ENCODE measurements around the gene PSMC3. TPM values are rescaled to one million over a fixed set of nuclear protein-coding genes. Genes with fewer than 3 reads are reported as not detected.

The PSMC3 gene
- total and polyA plus RNA-seq, 2 of the 13 experiments (the other 11 are each of a cell fraction or from before 2014, with no cell fraction given): 75.8 to 214 TPM

- Histone ChIP-seq H3K4me3 (replicated peaks in 1 of 3; ENCODE audit: insufficient read depth in 1 of 3, low read depth in 2 of 3, low read length in 3 of 3) (no peak overlapping the region), H3K9ac (ENCODE audit: insufficient read depth, low read depth, low read length) (no peak overlapping the region), H2AFZ (ENCODE audit: low read length) (no peak overlapping the region), H3K27ac (ENCODE audit: extremely low read length, insufficient read depth, low read length) (no peak overlapping the region), H4K20me1 (ENCODE audit: insufficient read depth, low read length) (no peaks in the 10 kb centered on the region), H3K79me2 (ENCODE audit: insufficient read depth, low read length) (no peaks in the 10 kb centered on the region), H3K4me2 (ENCODE audit: low read depth, low read length) (no peak overlapping the region), H3K36me3 (replicated peaks in 1 of 2; ENCODE audit: control insufficient read depth in 1 of 2, insufficient read depth in 2 of 2, low read length in 2 of 2) (no peaks in the 10 kb centered on the region), H3K4me1 (ENCODE audit: insufficient read depth, low read length) (peaks cover 14% of the 10 kb centered on the region), H3K9me3 (ENCODE audit: low read length) (no peaks in the 10 kb centered on the region), H3K27me3 (ENCODE audit: control insufficient read depth in 1 of 2, insufficient read depth in 2 of 2, low read length in 2 of 2) (no peaks in the 10 kb centered on the region)
- DNase-seq (ENCODE audit: low spot score) (no peak), FAIRE-seq (no peak), ATAC-seq (no peak)
- ChIA-PET CTCF (ENCODE audit: low intra/inter-chr PET ratio, low total read pairs) (interaction anchor here (2.0 kb wide), 1 partner anchor 79 kb away, joined by 9 read pairs; no protein-coding TSS in a partner anchor), POLR2A (interaction anchor here (1.1 to 1.5 kb wide), 2 partner anchors 16 to 35 kb away, joined by 4 to 9 read pairs; no protein-coding TSS in a partner anchor)
- no TSS peak for BruUV-seq (replicated peaks)
- TF ChIP-seq ZFP90 (CRISPR knock-in tag; IDR thresholded peaks at IDR 0.05; ENCODE audit: borderline replicate concordance) (no peak), NFYC (CRISPR knock-in tag; IDR thresholded peaks at IDR 0.05) (peak; percentile 50; the same call in 1 of the 2 replicates), RFX1 (IDR thresholded peaks at IDR 0.05) (no peak), ZNF605 (CRISPR knock-in tag; IDR thresholded peaks at IDR 0.05) (no peak)
- intact Hi-C loops (cut with micrococcal nuclease; ENCODE audit: unreplicated experiment) (loop anchor here (10.0 kb wide), 1 partner anchor 401 kb away; no protein-coding TSS in a partner anchor), in situ Hi-C loops (cut with HindIII; ENCODE audit: extremely low pct_ligation_motif_present, low pct_unique_long_range_greater_than_20kb) (loop anchor here (10.0 kb wide), 1 partner anchor 79 kb away; the partner anchor contains the start of gene SPI1)
- WGBS (ENCODE audit: low lambda C conversion rate): 94% methylated on average over 8 of the region's 8 CpGs
Observed at GRCh38 chr11:47453365-47453764, 27.1 kb upstream of the PSMC3 start.

- ATAC-seq (no peak), DNase-seq (ENCODE audit: low spot score) (no peak), FAIRE-seq (no peak)
- ChIA-PET CTCF (ENCODE audit: low intra/inter-chr PET ratio, low total read pairs) (no interaction called here), POLR2A (no interaction called here)
- H3K9me3 ChIP-seq (ENCODE audit: low read length): no peaks in the 10 kb centered on the region
- intact Hi-C loops (cut with micrococcal nuclease; ENCODE audit: unreplicated experiment) (loop anchor here (10.0 kb wide), 1 partner anchor 403 kb away; no protein-coding TSS in a partner anchor), in situ Hi-C loops (cut with HindIII; ENCODE audit: extremely low pct_ligation_motif_present, low pct_unique_long_range_greater_than_20kb) (loop anchor here (10.0 kb wide), 1 partner anchor 77 kb away; the partner anchor contains the start of gene SPI1)
- no peak for TF ChIP-seq SIN3A (IDR thresholded peaks at IDR 0.05; ENCODE audit: borderline replicate concordance, low read depth, low read length)
- peak; percentile 73 to 76 for TF ChIP-seq MAFK (conservative IDR thresholded peaks at IDR 0.05 in 1 of 2, IDR thresholded peaks at IDR 0.05 in 1 of 2; ENCODE audit: low read length in 2 of 2)
- no peak for TF ChIP-seq PCBP1 (IDR thresholded peaks at IDR 0.05; ENCODE audit: borderline replicate concordance, low read depth, low read length)
- no peak for TF ChIP-seq ZNF263 (CRISPR knock-in tag; IDR thresholded peaks at IDR 0.05)
- TF ChIP-seq SIN3B (IDR thresholded peaks at IDR 0.05; ENCODE audit: low read length): no peak
- no peak for TF ChIP-seq YEATS2 (CRISPR knock-in tag; IDR thresholded peaks at IDR 0.05; ENCODE audit: borderline replicate concordance)
- TF ChIP-seq MAFF (IDR thresholded peaks at IDR 0.05; ENCODE audit: low read depth, low read length): peak; percentile 66
- peak; percentile 22; the same call in 1 of the 2 replicates for TF ChIP-seq NFE2L2 (IDR thresholded peaks at IDR 0.05; ENCODE audit: low read length)
- TF ChIP-seq PTBP1 (IDR thresholded peaks at IDR 0.05; ENCODE audit: low read depth, low read length, poor library complexity, severe bottlenecking): no peak
- no peak for TF ChIP-seq TSC22D2 (CRISPR knock-in tag; IDR thresholded peaks at IDR 0.05; ENCODE audit: borderline replicate concordance)
- no peak for TF ChIP-seq NR2F6 (IDR thresholded peaks at IDR 0.05)
- TF ChIP-seq NR2F6 (CRISPR knock-in tag; IDR thresholded peaks at IDR 0.05): no peak
- H2AFZ ChIP-seq (ENCODE audit: low read length): no peak overlapping the region
- WGBS (ENCODE audit: low lambda C conversion rate): 94% methylated on average over 4 of the region's 4 CpGs
- H4K20me1 ChIP-seq (ENCODE audit: insufficient read depth, low read length): no peaks in the 10 kb centered on the region
- H3K79me2 ChIP-seq (ENCODE audit: insufficient read depth, low read length): no peaks in the 10 kb centered on the region
- H3K9ac ChIP-seq (ENCODE audit: insufficient read depth, low read depth, low read length): no peak overlapping the region
- no peak overlapping the region for H3K27ac ChIP-seq (ENCODE audit: extremely low read length, insufficient read depth, low read length)
- BruUV-seq (replicated peaks): no TSS peak
- peaks cover 27% of the 10 kb centered on the region for H3K4me1 ChIP-seq (ENCODE audit: insufficient read depth, low read length)
- no peaks in the 10 kb centered on the region for H3K36me3 ChIP-seq (replicated peaks in 1 of 2; ENCODE audit: control insufficient read depth in 1 of 2, insufficient read depth in 2 of 2, low read length in 2 of 2)
- H3K4me3 ChIP-seq (replicated peaks in 1 of 3; ENCODE audit: insufficient read depth in 1 of 3, low read depth in 2 of 3, low read length in 3 of 3): no peak overlapping the region
- no peak overlapping the region for H3K4me2 ChIP-seq (ENCODE audit: low read depth, low read length)
- no peaks in the 10 kb centered on the region for H3K27me3 ChIP-seq (ENCODE audit: control insufficient read depth in 1 of 2, insufficient read depth in 2 of 2, low read length in 2 of 2)
Observed at GRCh38 chr11:47451990-47452389, 25.8 kb upstream of the PSMC3 start.
